H9 (cell line): ENCODE data around the gene FOXO1. TPM values are rescaled to one million over a fixed set of nuclear protein-coding genes. Genes with fewer than 3 reads are reported as not detected.

Source experiments
- DNase-seq: peaks from one replicate; pipeline ENCODE4 v3.0.0-alpha.2; 2017
- H2AFZ ChIP-seq: one replicate; pipeline ENCODE4 v1.6.1; 2013; ENCODE audit warnings: mild to moderate bottlenecking, low read length, control low read depth, moderate library complexity
- H2AK5ac ChIP-seq: 2 replicates; pipeline ENCODE4 v1.6.1; 2013; ENCODE audit warnings: low read length, control low read depth, mixed read lengths; ENCODE audit not compliant: insufficient read length
- H2BK120ac ChIP-seq: one replicate; pipeline ENCODE4 v1.6.1; 2013; ENCODE audit warnings: low read depth, mild to moderate bottlenecking, low read length, control low read depth, inconsistent platforms; ENCODE audit not compliant: poor library complexity, severe bottlenecking
- H2BK12ac ChIP-seq: 2 replicates; pipeline ENCODE4 v1.6.1; 2013; ENCODE audit warnings: low read length, control low read depth, mixed read lengths, low read depth; ENCODE audit not compliant: insufficient read length
- H2BK15ac ChIP-seq: 2 replicates; pipeline ENCODE4 v1.6.1; 2013; ENCODE audit warnings: low read depth, low read length, control low read depth
- H2BK20ac ChIP-seq: one replicate; pipeline ENCODE4 v1.6.1; 2013; ENCODE audit warnings: low read depth, mild to moderate bottlenecking, low read length, control low read depth, inconsistent platforms; ENCODE audit not compliant: poor library complexity, severe bottlenecking
- H2BK5ac ChIP-seq: 2 replicates; pipeline ENCODE4 v1.6.1; 2013; ENCODE audit warnings: low read length, control low read depth, mixed read lengths; ENCODE audit not compliant: insufficient read length
- H3K14ac ChIP-seq: 2 replicates; pipeline ENCODE4 v1.6.1; 2013; ENCODE audit warnings: low read length, control low read depth; ENCODE audit not compliant: insufficient read depth
- H3K18ac ChIP-seq: 2 replicates; pipeline ENCODE4 v1.6.1; 2013; ENCODE audit warnings: low read depth, mild to moderate bottlenecking, mixed read lengths, low read length, control low read depth; ENCODE audit not compliant: insufficient read length
- H3K23ac ChIP-seq: 2 replicates; pipeline ENCODE4 v1.6.1; 2013; ENCODE audit warnings: low read length, control low read depth, mixed read lengths, low read depth; ENCODE audit not compliant: insufficient read length
- H3K23me2 ChIP-seq: 2 replicates; pipeline ENCODE4 v1.6.1; 2013; ENCODE audit warnings: low read depth, mild to moderate bottlenecking, mixed read lengths, low read length, control low read depth; ENCODE audit not compliant: insufficient read length, poor library complexity, severe bottlenecking
- H3K27ac ChIP-seq: 2 replicates; pipeline ENCODE4 v1.5.1; 2013; ENCODE audit warnings: low read length, control low read depth, mixed read lengths, low read depth; ENCODE audit not compliant: insufficient read length
- H3K27me3 ChIP-seq: 2 replicates; pipeline ENCODE4 v1.6.1; 2013; ENCODE audit warnings: low read length, control low read depth, inconsistent platforms; ENCODE audit not compliant: insufficient read depth
- H3K4ac ChIP-seq: 2 replicates; pipeline ENCODE4 v1.6.1; 2013; ENCODE audit warnings: low read depth, mild to moderate bottlenecking, control low read depth, inconsistent platforms, low read length, moderate library complexity
- H3K4me1 ChIP-seq: 2 replicates; pipeline ENCODE4 v1.6.1; 2013; ENCODE audit warnings: low read length, control low read depth, inconsistent platforms; ENCODE audit not compliant: insufficient read depth
- H3K4me2 ChIP-seq: 2 replicates; pipeline ENCODE4 v1.6.1; 2013; ENCODE audit warnings: low read length, control low read depth, mixed read lengths; ENCODE audit not compliant: insufficient read length, insufficient read depth
- H3K56ac ChIP-seq: 2 replicates; pipeline ENCODE4 v1.6.1; 2013; ENCODE audit warnings: low read depth, mild to moderate bottlenecking, mixed read lengths, low read length, control low read depth; ENCODE audit not compliant: insufficient read length
- H3K79me1 ChIP-seq: 2 replicates; pipeline ENCODE4 v1.6.1; 2013; ENCODE audit warnings: low read depth, mild to moderate bottlenecking, moderate library complexity, low read length, control low read depth, inconsistent platforms; ENCODE audit not compliant: insufficient read depth, poor library complexity, severe bottlenecking
- H3K79me2 ChIP-seq: 2 replicates; pipeline ENCODE4 v1.6.1; 2013; ENCODE audit warnings: low read length, control low read depth, inconsistent platforms; ENCODE audit not compliant: insufficient read depth
- H3K9ac ChIP-seq: 2 replicates; pipeline ENCODE4 v1.6.1; 2013; ENCODE audit warnings: low read length, control low read depth, mixed read lengths; ENCODE audit not compliant: insufficient read length; ENCODE audit errors: extremely low read depth
- H3K9me3 ChIP-seq: one replicate; pipeline ENCODE4 v1.6.1; 2013; ENCODE audit warnings: low read depth, low read length, inconsistent platforms; ENCODE audit not compliant: control insufficient read depth
- H3T11ph ChIP-seq: one replicate; pipeline ENCODE4 v1.6.1; 2013; ENCODE audit warnings: mild to moderate bottlenecking, low read length, control low read depth, inconsistent platforms
- H4K20me1 ChIP-seq: one replicate; pipeline ENCODE4 v1.6.1; 2013; ENCODE audit not compliant: control insufficient read depth, insufficient read length, insufficient read depth
- H4K5ac ChIP-seq: 2 replicates; pipeline ENCODE4 v1.6.1; 2013; ENCODE audit warnings: low read depth, mild to moderate bottlenecking, mixed read lengths, low read length, control low read depth; ENCODE audit not compliant: insufficient read length
- H4K8ac ChIP-seq: replicated peaks from 2 replicates; pipeline ENCODE4 v1.6.1; 2013; ENCODE audit warnings: low read length, control low read depth, mixed read lengths, low read depth; ENCODE audit not compliant: insufficient read length
- H4K91ac ChIP-seq: 2 replicates; pipeline ENCODE4 v1.6.1; 2013; ENCODE audit warnings: low read depth, mild to moderate bottlenecking, moderate library complexity, mixed read lengths, low read length, control low read depth; ENCODE audit not compliant: insufficient read length
- H3K27ac Mint-ChIP-seq, 3 experiments: 2 replicates in 2 of 3; 3 replicates in 1 of 3; pipeline ENCODE4 v1.8.0; 2020 to 2021; ENCODE audit warnings: mixed read lengths in 3 of 3, mild to moderate bottlenecking in 1 of 3, moderate library complexity in 1 of 3
- H3K27me3 Mint-ChIP-seq: 2 replicates; pipeline ENCODE4 v1.8.0; 2021; ENCODE audit warnings: low read depth, mild to moderate bottlenecking, moderate library complexity, mixed read lengths
- H3K36me3 Mint-ChIP-seq, 3 experiments: 2 replicates in 2 of 3; 3 replicates in 1 of 3; pipeline ENCODE4 v1.8.0; 2020 to 2021; ENCODE audit warnings: low read depth in 3 of 3, mixed read lengths in 3 of 3; ENCODE audit not compliant: insufficient read depth in 1 of 3
- H3K4me1 Mint-ChIP-seq, 2 experiments: 2 replicates each; pipeline ENCODE4 v1.8.0; 2020; ENCODE audit warnings: mixed read lengths in 2 of 2
- H3K4me3 Mint-ChIP-seq, 2 experiments: 2 replicates in 1 of 2; 3 replicates in 1 of 2; pipeline ENCODE4 v1.8.0; 2020 to 2021; ENCODE audit warnings: mild to moderate bottlenecking in 2 of 2, mixed read lengths in 2 of 2, moderate library complexity in 1 of 2
- H3K9me3 Mint-ChIP-seq, 2 experiments: 2 replicates in 1 of 2; 3 replicates in 1 of 2; pipeline ENCODE4 v1.8.0; 2020; ENCODE audit warnings: mild to moderate bottlenecking in 2 of 2, mixed read lengths in 2 of 2, moderate library complexity in 1 of 2
- WGBS: extraction: QIAGEN DNeasy Blood & Tissue Kit; methylation state at CpG from one replicate; pipeline ENCODE4 v1.1.7; 2013; ENCODE audit warnings: missing lambda C conversion rate, low lambda C conversion rate, mixed read lengths; ENCODE audit not compliant: insufficient read length; ENCODE audit errors: extremely low coverage; 5-methylcytosine and 5-hydroxymethylcytosine counted together
- total RNA-seq: library from RNA; stranded (reverse); gene quantifications from 2 replicates; pipeline ENCODE4 v1.2.1, GENCODE V29; 2021
- TF ChIP-seq, protein P1 (sequence below): fragments of 200-600 bp; sonication (generic); conservative IDR thresholded peaks from 3 replicates; pipeline ENCODE4 v1.8.0; 2021; ENCODE audit warnings: antibody characterized with exemption, mild to moderate bottlenecking

FOXO1 gene
- total RNA-seq, 1 experiment from 2014 or later, result 44.6 TPM

DNA sequence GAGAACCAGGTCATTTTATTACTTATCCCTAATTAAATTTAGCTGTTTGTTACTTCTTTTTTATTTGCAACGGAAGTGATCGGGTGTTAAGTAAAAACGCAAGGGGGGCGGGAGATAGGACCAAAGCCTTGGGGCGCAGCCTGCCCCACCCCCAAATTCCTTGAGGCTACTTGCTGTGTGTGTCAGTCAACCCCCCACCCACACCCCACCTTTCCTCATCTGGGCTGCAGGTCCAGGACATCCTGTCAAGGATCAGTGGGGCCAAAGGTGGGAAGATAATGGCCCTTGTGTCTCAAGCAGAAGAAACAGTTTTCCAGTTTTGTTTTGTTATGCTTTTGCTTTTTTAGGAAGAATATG, 1.2 kb upstream of the FOXO1 start:
- Histone ChIP-seq H2BK12ac (no peak overlapping the region), H3K9me3 (no peaks in the 10 kb centered on the region), H3K18ac (no peak overlapping the region), H3T11ph (no peak overlapping the region), H2BK5ac (no peak overlapping the region), H3K9ac (peak overlapping the region; percentile 17), H3K56ac (no peak overlapping the region), H2BK20ac (no peak overlapping the region), H2AFZ (no peak overlapping the region), H3K4me2 (peak overlapping the region; percentile 78), H2AK5ac (no peak overlapping the region), H4K91ac (no peak overlapping the region), H2BK15ac (no peak overlapping the region), H3K14ac (no peak overlapping the region), H3K23me2 (peaks cover 25% of the 10 kb centered on the region), H3K79me2 (peaks cover 14% of the 10 kb centered on the region; the same call in 1 of the 2 replicates), H3K4me1 (peaks cover 5% of the 10 kb centered on the region), H2BK120ac (no peak overlapping the region), H3K4ac (no peak overlapping the region), H3K27me3 (no peaks in the 10 kb centered on the region), H4K8ac (no peak overlapping the region), H3K23ac (no peak overlapping the region), H4K5ac (no peak overlapping the region), H4K20me1 (no peaks in the 10 kb centered on the region), H3K79me1 (no peaks in the 10 kb centered on the region), H3K27ac (no peak overlapping the region)
- no peaks in the 10 kb centered on the region for H3K27me3 Mint-ChIP-seq
- peaks cover 57 to 59% of the 10 kb centered on the region in 2 experiments for H3K4me1 Mint-ChIP-seq
- H3K4me3 Mint-ChIP-seq, result peak overlapping the region; percentile 82 to 90
- H3K9me3 Mint-ChIP-seq, result no peaks in the 10 kb centered on the region; a peak in 1 of 5 replicates
- no peak for DNase-seq
- TF ChIP-seq, protein P1, sequence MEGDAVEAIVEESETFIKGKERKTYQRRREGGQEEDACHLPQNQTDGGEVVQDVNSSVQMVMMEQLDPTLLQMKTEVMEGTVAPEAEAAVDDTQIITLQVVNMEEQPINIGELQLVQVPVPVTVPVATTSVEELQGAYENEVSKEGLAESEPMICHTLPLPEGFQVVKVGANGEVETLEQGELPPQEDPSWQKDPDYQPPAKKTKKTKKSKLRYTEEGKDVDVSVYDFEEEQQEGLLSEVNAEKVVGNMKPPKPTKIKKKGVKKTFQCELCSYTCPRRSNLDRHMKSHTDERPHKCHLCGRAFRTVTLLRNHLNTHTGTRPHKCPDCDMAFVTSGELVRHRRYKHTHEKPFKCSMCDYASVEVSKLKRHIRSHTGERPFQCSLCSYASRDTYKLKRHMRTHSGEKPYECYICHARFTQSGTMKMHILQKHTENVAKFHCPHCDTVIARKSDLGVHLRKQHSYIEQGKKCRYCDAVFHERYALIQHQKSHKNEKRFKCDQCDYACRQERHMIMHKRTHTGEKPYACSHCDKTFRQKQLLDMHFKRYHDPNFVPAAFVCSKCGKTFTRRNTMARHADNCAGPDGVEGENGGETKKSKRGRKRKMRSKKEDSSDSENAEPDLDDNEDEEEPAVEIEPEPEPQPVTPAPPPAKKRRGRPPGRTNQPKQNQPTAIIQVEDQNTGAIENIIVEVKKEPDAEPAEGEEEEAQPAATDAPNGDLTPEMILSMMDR, result no peak
- WGBS, result no CpG with 5 or more reads among the region's 5 CpGs
- H3K36me3 Mint-ChIP-seq, result peaks cover 0 to 1% (median 0%) of the 10 kb centered on the region in 3 experiments; a peak in 2 of 7 replicates
- H3K27ac Mint-ChIP-seq, result peak overlapping the region in 1 of 3 experiments; percentile 36; a peak in 2 of 7 replicates
